ENCODE measurements around the gene HOXC11.
A peak's percentile ranks its signal among the peaks of the same experiment; 100 is the strongest.

The HOXC11 gene

DNA sequence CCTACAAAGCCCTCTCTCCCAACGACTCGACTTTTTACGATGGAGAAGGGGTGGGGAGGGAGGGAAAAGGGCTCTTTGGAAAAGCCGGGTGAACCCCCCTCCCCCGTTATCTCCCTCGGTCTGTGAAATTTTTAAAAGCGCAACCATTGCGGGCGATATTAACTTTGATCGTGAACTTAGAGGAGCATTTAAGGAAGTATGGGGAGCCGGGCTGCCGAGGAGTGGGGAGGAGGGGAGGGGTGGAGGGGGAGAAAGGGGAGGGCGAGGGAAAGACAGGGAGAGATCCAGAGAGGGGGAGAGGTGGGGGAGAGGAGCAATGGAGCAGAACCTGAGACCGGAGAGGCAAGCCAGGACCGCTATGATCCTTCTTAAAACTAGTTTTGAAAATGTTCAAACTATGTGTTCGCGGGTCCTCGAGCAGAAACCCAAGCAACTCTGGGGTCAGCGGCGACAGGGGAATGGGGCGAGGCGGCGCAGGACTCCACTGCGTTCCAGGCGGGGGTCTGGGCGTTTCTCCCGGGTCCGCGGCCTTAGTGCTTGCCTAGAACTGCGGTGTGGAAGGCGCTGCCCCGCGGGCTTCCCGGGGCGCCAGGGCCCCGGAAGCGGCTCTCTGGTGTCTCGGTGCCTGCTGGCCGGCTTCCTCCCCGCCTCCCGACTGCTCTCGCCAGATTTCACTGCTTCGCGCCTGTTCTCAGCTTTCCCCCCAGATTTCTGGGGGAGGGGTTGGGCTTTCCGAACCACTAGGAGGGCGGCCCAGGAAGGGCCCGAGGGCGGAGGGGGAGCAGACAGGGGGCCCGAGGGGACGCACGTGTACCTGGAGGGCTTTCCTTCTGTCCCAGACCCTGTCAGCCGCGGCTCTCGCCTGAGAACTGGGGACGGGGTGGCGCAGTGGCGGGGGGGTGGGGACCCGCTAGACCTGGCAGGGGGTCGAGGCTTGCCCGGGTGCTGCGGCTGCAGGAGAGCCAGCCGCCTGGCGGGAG, 1.4 kb downstream of the HOXC11 start, which contains the start of gene HOTAIR:
TSS of gene HOTAIR (minus strand) at position 871 of the 980 bp plus-strand sequence.
- DNase-seq: peak in 2 of 6 experiments; percentile 43

DNA sequence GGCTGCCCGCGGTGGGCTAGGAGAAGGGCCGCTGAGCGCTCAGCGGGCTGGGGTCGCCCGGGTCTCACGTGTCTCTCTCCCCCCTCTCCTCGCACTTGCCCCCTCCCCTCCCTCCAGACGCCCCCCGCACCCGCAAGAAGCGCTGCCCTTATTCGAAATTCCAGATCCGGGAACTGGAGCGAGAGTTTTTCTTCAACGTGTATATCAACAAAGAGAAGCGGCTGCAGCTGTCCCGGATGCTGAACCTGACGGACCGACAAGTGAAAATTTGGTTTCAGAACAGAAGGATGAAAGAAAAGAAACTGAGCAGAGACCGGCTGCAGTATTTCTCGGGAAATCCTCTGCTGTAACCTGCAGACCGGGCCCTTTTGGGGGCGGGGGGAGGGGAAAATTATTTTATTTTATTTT, 2.1 kb downstream of the HOXC11 start:
- no peak for DNase-seq

DNA sequence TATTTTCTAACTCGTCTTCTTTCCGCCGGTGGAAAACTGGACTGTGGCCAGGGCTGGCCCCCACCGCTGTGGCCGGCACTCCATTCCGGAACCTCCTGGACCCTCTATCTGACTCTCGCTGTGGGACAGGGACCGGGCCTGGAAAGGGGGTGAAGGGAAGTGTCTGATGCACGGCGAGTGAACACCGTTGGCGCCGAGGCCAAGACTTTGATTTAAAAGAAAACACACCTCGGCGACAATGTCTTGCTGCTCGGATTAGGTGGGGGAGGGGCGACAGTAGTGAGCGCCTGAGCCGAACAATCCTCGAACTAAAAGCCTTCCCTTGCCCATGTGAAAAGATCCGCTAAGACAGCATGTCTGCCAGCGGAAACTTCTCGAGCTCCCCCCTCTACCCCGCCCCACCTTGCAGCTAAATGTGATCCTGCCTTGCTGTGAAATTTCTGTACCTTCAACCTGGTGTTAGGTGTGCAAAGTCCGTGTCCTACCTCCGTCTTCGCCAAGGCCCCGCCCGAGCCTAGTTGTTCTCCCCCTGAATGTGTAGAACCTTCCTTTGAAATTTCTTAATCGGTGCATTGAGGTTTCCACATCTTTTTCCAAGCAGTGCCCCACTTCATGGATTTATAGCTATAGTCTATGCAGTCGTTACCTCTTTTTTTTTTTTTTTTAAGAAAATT, 2.7 kb downstream of the HOXC11 start:
- peak in 1 of 6 experiments; percentile 18 for DNase-seq

DNA sequence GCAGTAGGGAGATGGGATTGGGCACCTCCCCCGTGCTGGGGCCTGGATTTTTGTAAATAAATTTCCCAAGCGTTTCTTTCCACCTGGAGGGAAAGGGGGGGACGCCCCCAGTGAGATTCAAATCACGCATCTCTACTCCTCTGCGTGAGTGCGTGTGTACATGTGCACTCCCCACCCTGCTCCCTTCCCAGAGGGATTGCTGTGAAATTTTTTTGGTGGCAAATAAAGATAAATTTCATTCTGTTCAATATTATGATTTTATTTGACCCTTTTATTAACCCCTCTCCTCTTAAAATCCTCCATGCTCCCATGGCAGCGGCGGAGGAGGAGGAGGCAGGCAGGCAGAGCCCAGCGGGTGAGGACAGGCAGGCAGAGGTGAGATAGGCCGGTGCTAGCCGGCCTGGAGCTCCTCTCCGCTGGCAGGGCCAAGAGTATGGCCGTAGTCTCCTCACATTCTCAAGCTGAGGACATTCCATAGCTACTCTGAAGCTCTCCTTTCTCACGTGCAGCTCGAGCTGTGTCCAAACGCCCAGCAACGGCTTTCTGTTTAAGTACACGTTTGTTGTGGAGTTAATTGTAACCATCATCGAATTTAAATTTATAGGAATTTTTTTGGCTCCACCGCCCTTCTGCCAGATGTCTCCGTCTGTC, 3.4 kb downstream of the HOXC11 start:
- no peak for DNase-seq

DNA sequence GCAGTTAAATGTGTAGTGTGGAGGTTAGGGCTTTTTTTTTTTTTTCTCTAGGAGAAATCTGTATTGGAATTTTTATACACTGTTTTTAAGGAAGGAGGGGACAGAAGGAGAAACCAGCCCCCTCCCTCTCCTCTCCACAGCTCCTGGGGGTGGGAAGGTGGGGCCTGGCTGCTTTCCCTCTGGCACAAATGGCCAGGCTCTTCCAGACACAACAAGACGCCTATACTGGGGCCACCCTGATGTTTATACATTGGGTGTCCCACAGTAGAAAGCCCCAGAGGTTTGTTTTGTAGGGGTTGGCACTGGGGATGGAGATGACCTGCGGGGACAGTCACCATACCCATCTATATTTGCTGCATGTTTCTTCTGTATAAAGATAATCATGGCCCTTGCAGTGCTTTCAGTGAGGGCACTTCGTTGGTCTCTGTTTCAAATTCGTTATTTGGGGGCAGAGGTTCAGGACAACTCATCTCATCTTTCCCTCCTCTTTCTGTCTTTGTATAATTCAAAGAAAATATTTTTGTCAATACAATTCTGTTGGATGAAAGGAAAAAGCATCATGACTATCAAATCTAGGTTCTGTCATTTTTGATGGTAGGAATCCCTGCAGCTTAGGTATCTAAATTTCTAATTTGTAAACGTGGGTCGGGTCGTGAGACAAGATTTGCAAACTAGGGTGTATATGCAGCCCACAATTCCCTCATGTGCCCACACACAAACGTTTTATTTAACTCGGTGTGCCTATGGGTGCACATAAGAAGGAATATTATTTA, 4.1 kb downstream of the HOXC11 start:
- DNase-seq: no peak

DNA sequence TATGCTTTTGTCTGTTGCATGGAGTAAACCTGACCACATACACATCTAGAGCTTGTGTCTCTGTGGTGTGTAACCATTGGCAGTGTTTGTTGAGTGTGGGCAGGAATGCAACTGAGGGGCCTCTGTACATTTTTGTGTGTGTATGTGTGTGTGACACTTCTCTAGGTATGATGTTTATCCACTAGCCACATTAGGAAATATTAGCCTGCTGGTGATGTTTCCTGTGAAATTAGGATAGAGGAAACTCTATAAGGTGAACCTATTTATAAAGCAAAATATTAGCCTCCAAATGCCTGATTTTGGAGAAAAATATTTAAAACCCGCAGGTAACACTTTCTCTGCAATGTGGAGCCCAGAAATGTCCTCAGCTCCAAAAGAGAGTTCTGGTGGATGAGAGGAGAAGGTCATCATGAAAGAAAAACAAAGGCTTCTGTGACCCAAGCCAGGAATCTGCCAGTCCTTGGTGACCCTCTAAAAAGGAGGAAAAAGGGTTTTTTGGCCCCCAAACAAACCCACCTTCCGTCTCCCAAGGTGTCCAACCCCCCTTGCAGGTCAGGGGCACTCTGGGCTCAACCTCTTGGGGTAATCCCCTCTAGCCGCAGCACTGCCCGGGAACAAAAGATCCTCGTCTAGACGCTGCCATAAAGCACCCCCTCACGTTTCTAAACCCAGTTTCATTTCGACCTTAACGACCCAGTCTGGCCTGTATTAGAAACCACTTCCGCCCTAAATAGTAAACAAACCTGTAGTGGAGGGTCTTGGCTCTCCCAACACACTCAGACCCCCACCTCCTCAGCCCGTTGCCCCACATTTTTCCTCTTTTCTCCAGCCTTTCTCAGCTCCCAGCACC, 4.9 kb downstream of the HOXC11 start:
- DNase-seq: no peak

DNA sequence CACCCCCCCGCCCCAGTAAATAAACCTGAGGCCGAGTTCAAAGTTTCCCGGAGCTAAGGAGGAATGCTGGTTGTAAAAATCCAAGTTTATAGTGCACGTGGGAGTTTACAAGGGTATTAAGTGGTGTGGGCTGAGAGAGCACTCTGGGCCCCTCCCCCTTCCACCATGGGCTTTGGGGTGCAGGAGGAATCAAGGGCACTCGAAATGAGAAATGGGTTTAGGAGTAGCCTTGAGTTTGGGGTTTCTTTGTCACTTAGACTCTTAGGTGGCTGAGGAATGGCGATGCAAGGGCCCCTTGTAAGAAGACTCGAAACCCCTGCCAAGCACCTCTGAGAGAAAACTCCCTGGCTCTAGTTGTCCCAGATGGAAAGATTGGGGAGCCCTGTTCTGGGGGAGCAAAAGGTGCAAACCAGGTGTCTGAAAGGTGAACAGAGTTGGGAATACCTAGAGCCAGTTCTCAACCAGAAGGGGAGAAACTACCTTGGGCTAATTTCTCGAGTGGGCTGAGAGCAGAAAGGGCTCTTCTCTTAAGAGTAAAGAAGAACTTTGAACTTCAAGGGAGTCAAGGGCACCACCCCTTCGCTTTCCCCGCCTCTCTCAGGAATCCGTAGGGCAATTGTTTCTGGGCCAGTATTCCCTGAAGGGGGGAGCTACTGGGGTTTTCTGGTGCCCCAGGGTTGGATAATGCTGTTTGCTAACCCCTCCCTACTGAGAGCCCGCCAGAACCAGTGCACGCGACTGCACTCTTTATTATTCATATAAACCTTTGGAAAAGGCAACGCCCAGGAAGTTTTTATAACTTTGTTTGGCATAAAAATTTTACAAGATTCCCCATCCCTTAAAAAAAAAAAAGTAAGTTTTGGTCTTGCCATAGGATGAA, 5.8 kb downstream of the HOXC11 start:
- DNase-seq: no peak

DNA sequence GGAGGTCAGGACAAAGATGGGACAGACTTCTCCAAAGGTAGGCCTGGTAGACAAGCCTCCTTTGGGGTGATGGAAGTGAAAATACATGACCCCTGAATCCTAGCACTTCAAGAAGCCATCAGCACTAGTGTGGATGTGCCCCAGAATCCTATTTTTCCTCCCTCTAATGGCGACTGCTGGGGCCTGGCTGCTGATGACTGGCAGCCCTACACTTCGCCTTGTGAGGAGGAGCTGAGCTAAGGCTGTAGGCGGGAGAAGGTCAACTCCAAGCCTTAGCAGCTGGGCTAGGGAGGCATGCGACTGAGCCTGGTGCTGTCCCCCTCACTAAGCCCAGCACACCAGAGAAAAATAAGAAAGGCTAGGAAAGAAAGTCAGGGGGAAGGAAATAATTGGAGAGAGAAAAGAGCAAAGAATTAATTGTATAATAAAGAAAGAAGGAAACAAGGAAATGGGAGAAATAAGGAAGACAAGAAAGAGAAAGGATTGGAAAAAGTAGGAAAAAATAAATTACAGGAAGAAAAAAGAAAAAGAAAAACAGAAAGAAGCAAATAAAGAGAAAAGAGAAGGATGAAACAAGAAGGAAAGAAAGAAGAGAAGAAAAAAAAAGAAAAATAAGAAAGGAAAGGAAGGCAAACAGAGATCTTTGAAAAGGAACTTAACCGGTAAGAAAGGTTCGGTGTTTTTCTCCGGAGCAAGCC, 7.3 kb downstream of the HOXC11 start:
- DNase-seq: no peak

DNA sequence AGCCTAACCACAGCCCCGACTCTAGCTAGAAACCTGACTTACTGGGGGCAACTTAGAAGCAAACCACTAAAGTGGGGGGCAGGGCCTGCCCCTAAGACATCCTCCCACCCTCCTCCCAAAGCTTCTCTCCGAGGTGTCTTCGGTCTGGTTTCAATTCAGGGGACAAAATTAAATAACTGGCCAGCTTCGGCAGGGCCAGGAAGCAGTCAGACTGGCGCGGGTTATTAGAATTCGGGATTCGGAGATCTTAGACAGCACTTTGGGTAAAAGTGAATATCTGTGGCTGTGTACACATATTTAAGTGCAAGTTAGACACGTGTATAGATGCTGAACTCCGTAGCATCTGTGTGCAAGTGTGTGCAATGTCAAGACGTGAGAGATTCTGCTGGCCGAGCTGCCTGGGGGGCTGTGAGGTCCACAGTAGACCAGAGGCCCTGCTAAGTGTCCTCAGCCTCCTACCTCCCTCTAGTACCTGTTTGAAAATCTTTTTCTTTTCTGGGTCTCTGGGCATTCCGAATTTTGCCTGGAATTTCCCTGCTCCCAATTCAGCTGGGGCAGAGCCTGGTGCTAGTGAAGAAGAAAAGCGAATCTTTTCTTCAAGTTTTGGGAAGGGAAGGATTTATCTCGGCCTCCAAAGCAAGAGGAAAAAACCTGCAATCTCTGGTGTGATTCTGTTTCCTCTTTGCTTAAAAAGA, 8.0 kb downstream of the HOXC11 start:
- no peak for DNase-seq

DNA sequence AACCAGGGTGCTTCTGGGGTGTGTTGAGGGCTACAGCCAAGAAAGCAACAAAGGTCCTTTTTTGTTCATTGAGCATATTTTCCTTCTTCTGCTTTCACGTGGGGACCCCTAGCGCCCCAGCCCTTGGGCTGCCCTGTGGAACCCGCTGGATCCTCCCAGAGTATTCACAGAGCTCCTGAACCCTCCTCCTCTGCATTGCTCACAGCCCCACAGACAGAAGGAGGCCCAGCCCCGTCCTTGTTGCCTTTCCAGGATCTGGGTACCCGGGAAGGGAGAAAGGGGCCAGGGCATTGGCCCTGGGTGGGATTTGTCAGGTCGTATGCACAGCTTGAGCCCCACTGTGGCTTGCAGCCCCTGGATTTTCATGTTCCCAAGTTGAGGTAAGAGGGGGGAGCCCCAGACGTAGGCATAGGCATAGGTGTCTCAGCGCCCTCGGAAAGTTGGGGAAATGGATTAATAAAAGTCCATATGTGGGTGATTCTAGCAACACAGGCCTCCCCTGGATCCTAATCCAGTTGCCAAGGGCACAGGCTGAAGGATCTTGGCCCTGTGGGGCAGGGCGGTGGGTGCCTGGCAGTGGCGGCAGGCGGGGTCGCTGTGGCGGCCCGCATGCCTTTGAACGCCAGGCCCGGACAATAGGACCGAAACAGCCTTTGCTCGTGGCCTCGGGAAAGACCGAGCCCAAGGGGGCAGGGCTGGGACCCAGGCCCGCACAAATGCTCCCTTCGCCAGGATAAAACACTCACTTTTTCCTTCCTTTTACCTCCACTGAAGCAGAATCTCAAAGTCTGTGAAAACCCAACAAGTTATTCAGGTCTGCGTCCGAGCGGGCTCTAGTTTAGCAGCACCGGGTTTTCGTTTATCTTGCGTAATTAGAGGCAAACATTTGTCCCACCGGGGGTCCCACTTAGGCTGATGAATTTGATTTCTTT, 9.0 kb downstream of the HOXC11 start:
- DNase-seq: peak in 1 of 6 experiments; percentile 13

DNA sequence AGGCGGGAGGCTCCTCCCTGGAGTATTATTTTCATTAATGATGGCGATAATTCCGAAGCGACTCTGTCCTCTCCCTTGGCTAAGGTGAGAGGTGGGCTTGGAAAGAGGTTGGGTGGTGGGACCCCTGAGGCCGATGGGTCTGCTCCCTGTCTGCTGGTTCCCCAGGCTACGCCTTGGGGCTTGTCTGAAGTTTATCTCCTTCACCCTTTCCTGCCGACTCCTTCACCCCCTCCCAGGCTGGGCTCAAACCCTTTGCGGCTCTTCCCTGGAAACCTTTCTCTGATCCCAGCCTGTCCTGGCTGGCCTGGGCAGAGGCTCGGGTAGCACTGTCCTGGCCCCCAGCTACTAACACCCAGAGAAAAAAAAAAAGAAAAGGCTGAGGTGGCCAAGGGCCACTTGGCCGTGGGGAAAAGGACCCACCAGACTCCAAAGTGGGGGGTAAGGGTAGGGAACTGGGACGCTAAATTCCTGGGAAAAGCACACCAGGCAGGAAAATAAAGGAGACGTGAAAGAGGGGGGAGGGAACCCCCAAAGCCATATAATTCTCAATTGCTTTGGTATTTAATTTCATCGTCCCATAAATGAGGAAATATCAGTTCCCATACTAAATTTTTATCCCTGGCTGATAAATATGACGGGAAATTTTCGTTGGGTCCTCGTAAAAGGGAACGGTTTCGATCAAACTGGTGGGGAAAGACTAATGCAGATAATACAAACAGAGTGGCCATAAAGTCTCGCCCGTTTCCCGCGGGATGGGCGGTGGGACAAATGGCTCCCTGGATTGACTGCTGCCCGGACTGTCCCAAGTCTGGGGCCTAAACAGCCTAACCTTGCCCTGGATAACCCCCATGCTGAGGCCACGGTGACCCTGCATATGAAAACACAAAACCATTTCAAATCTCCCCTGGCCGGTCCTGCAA, 10.0 kb downstream of the HOXC11 start:
- peak in 1 of 6 experiments; percentile 39 for DNase-seq

DNA sequence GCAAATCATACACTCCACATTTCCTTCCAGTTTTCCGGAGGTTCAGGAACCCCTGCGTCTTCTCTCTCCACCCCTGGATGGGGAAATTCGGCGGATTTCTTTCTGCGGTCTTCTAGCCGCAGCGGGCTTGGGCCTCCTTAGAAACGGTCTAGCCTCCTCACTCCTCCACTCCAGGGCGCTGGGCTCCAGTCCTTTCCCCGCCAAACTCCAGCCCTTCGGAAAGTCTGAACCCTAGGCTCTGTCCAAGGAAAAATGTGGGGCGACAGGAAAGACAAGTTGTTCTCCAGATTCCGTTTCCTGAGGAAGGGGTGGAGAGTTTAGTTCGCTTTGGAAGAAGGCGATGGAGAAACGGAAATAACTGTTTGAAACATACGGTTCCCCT, 10.6 kb downstream of the HOXC11 start:
- peak in 1 of 6 experiments; percentile 39 for DNase-seq

DNA sequence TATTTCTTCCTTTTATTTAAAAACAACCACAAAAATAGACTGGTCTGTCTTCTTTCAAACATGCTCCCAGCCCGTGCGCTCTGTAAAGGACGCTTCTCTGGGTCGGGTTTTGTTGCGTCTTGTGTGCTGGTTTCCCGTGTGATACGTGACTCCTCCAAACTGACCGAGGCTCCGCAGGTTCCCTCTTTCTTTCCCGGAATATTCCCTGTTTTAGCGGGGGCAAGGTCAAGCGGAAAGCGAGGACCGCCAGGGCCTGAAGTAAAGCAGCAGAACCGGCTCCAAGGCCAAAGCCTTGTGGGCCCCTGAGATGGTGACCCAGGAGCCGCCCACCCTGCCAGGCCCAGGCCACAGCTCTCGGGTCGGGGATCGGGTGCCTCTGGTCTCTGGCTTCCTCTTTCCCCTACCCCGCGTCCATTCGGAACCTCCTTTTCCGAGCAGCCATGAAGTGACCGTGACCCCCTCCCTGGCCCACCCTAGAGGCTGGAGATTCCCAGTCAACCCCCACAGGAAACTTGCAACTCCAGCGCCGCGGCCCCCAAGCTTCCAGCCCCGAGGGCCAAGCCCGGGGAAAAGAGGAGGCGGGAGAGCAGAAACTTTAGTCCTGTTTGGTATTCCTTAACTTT, 11.1 kb downstream of the HOXC11 start:
- peak in 1 of 6 experiments; percentile 30 for DNase-seq

DNA sequence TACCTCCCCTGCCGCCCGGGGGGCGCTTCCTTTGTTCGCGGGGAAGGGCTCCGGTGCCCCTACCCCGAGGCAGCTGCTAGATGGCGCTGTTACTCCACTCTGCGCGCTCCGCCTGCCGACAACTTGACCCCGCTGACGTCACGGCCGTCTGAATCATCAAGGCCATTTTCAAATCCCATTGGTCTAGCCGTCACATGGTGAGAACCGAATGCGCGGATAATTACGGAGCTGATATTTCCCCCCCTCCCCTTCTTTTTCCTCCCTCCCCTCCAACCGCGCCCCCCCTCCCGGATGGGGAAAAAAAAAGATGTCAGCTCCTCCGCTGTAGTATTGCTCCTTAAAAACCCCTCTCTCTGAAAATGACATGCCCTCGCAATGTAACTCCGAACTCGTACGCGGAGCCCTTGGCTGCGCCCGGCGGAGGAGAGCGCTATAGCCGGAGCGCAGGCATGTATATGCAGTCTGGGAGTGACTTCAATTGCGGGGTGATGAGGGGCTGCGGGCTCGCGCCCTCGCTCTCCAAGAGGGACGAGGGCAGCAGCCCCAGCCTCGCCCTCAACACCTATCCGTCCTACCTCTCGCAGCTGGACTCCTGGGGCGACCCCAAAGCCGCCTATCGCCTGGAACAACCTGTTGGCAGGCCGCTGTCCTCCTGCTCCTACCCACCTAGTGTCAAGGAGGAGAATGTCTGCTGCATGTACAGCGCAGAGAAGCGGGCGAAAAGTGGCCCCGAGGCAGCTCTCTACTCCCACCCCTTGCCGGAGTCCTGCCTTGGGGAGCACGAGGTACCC, 12.2 kb downstream of the HOXC11 start, which contains the start of gene HOXC10:
TSS of gene HOXC10 (plus strand) at position 246 of the 791 bp plus-strand sequence. CDS start at position 360, 114 bp downstream.
- DNase-seq: peak in 5 of 6 experiments; percentile 33 to 60 (median 54)

DNA sequence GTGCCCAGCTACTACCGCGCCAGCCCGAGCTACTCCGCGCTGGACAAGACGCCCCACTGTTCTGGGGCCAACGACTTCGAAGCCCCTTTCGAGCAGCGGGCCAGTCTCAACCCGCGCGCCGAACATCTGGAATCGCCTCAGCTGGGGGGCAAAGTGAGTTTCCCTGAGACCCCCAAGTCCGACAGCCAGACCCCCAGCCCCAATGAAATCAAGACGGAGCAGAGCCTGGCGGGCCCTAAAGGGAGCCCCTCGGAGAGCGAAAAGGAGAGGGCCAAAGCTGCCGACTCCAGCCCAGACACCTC, 12.7 kb downstream of the HOXC11 start:
- DNase-seq: no peak

All from stimulated activated naive CD4-positive, alpha-beta T cell (primary cell).